Activated CD4-positive, alpha-beta T cell treated with anti-CD3 and anti-CD28 coated beads, Interleukin-10, Interleukin-2, amounts not matched to agents 100 ng/mL and 50 ng/mL, durations not matched to agents 16 hours and 8 hours (primary cell): ENCODE data around the gene BOD1.

Source experiments
- DNase-seq: peaks from one replicate; pipeline ENCODE4 v3.0.0-alpha.2; 2020

BOD1 gene

DNA sequence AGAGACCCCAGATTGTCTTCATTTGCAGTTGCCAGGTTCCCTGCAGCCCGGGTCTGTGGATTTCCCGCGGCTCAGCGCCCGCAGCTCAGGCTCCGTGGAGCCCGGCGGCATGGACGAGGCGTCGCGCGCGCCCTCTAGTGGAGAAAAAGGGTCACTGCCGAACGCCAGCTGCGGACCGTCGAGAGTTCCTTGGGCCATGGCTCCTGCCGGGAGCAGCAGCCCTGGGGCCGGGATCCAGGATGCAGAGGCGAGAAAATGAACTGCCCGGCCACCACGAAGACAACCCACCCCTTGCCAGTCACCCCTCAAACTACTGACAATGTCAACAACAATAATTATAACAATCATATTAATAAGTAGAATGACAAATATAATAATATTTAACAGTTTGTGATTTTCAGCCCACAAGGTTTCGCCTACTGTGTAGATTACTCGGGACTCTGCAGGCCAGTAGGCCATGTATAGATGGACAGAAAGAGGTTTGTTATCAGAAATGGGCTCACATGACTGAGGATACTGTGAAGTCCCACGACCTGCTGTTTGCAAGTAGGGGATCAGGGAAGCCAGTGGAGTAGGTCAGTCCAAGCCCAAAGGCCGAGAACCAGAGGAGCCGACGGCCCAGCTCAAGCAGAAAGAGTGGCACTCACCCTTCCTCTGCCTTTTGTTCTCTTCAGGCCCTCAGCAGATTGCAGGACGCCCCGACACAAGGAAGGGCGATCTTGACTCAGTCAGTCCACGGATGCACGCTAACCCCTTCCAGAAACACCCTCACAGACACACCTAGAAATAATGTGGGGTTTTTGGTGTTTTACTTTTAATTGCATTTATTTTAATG lies 43.1 kb downstream of the BOD1 start:
- DNase-seq: peak; percentile 63

DNA sequence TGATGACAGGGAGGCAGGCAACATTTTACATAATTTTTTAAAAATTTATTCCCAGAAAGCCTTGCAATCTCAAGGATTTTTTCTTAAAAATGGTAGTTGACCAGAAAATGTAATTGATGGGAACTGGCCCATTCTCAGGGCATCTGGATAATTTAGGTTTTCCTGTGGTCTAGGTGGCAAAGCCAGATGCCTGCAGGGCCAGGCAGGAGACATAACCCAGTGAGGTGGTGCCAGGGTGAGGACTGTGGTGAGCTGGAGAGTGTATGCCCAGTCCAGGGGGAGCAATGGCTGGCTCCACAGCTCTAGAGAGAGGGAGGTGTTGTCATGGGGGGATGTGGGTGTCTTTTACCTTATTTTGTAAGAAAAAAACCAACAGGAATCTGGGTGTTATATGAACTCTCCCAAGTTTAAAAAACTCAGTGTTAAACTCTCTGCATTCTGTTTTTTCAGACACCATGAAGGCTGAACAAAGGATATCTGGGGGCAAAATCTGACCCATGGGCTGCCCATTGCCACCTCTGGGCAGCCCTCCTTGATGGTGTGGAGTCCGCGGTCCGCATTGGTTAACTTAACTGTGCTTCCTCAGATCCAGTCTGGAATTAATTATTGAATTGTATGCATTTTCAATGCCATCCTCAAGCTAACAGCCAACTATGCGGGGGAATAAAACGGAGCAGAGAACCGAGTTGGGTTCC lies 43.9 kb downstream of the BOD1 start:
- no peak for DNase-seq

DNA sequence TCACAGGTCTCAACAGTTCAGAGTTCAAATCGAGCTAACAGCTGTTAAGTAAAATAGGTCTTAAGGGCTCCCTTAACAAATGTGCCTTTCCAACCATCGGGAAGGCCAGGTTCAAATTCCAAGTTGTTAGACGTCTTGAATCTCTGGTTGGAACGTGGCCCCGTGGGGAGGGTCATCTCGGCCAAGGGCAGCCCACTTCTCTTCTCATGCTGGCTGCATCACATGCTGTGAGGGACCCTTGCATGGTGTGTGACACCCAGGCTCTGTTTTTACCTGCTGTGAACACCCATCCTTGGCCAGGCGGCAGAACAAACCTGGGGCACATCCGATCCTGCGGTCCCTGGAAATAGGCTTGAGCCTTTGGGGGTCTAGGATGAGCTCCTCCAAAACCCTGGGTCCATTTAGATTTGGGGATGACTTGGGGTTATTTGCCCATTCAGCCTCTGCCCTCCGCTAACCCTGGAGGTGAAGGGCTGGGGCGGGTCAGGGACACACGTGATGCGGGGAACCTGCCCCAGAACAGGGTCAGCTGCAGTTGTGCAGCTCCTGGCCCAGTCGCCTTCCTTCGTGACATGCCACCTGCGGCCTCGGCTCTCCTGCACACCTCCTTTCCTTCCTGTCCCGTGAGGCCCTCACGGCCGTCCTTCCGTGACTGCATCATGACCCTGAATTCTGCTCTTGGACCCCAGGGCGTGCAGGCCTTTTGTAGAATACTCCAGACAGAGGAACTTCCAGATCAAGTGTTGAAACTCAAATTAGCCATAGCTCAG lies 45.9 kb downstream of the BOD1 start:
- no peak for DNase-seq

DNA sequence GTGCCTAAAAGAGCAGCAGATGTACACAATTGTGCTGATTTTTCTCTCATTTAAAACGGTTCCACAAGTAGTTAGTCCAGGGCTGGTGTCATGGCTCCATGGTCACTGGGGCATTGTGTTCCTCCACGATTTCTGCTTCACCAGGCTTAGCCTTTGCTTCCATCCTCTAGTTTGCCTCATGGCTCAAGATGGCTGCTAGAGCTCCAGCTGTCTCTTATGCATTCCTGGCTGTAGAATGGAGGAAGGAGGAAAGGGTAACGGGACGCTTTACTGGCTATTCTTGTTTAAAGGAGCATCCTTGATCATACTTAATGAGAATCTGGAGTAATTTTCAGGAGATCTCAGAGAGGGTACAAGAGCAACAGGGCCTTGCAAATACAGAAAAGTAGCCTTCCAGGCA lies 47.7 kb downstream of the BOD1 start:
- DNase-seq: no peak

DNA sequence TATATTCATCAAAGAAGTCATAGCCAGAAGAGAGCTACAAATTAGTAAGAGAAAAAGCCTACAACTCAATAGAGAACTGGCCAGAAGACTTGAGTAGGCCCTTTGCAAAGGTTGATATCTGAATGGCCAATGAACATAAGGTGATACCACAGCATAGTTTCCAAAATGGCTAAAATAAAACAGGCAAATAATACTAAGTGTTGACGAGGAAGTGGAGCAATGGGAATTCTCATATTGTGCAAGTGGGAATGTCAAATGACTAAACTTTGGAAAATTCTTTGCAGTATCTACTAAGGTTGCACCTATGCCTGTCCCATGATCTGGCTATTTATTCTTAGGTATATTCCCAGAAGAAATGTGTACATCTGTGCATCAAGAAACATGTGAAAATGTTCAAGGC lies 48.3 kb downstream of the BOD1 start:
- no peak for DNase-seq

DNA sequence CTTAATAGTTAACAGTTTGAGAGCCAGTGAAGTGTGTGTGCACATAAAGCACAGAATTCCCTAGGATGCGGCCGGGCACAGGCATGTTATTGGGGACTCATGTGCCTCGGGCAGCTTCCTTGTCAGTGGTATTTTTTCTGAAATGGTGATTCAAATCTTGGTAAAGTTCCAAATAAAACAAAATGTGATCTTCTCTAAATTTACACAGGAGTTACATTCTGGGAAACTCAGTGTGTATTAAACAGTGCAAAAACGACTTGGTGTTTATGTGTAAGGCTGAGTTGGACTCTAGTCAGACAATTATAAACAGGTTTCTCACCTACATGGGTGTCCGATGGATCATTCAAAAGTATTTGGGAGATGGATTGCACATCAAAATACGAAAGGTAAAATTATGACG lies 48.9 kb downstream of the BOD1 start:
- DNase-seq: no peak

DNA sequence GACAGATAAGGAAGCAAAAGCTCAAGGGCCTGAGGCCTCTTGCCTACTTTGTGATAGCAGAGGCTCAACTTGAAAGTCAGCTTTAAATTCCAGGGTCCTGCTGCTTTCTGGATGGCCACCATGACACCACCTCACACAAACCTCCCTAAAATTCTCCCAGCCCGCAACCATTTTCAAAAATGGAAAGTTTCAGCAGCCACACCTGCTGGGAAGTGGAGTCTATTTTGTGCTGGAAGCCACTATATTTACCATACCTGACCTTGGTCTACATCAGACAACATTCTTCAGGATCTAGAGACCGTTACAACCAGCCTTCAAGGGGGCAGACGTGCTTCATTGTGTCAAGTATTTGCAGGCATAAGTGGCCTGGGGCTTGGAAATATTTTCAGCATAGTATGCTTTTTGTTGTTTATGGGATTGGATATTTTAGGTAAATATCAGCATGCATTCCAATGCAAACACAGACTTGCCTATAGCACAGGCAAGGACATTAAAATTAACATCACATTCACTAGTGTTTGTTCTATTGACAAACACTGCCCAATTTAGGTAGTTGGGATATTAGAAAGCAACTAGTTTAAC lies 50.9 kb downstream of the BOD1 start:
- DNase-seq: no peak

DNA sequence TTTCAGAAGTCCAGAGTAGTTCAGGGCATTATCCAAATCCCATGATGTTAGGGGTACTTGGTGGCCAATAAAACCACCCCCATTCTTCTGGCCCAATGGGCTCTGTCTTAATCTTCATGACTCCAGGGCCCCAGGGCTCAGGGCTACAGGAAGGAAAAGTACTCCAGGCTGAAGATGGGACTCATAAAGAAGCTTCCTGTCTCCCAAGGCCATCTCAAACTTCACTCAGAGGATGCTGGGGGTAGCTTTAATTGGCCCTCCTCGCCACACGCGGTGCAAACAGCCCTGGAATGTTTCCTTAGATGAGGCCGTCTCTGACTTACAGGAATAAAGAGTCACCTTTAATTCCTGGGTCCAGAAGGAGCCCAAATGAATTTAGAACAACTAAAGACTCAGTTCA lies 52.3 kb downstream of the BOD1 start:
- no peak for DNase-seq

DNA sequence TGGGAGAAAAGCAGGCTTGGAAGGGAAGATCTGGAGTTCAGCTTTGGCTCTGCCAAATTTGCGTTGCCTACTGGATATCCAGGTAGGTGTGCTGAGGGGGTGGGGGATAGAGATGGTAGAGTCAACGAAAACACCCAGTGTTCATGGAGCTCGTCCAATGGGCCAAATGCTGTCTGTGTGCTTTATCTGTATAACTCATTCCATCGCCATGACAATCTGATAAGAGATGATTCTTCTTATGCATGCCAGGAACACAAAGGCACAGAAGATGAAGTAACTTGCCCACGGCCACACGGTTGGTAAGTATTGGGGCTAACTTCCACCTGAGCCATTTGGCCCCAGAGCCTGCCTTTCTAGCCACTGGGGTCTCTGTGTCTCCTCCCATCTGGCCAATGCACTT lies 53.2 kb downstream of the BOD1 start:
- no peak for DNase-seq

DNA sequence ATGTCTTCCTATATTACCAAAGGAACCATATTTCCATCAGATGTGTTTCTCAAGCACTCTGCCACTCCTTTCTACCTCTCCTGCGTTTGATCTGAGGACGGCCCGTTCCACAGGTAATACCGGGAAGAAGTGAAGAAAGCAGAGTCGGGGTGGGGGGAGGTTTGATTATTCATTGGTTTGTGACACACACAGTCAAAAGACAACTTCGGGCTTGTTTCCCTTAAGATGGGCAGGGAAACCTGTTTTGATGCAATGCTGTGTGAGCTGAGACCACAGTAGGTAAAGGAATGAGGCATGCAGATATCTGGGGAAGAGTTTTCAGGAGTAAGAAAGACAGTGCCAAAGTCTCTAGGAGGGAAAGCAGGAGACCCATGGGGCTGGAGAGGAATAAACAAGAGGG lies 54.0 kb downstream of the BOD1 start:
- no peak for DNase-seq
